ENCODE results near the gene ENPEP. TPM values are rescaled to one million over a fixed set of nuclear protein-coding genes. Genes with fewer than 3 reads are reported as not detected.

ENPEP gene
- total and polyA plus RNA-seq, 2 donors (not counting 1 experiment from before 2014, with no cell fraction given) = not detected

GRCh38 chr4:110467400-110467799, 8.6 kb upstream of the ENPEP start:
- WGBS (ENCODE audit: insufficient coverage) = no CpG with 5 or more reads among the region's 5 CpGs
- H3K9me3 ChIP-seq (ENCODE audit: control extremely low read depth in 1 of 3, control insufficient read depth in 2 of 3, insufficient read depth in 1 of 3, low read length in 2 of 3) = peaks cover 0 to under 1% (median 0%) of the 10 kb centered on the region in 3 donors

More at GRCh38 chr4:110467400-110467799, 8.6 kb upstream of the ENPEP start:
- Mint-ChIP-seq H3K27me3 (no peaks in the 10 kb centered on the region), H3K4me3 (no peak overlapping the region), H3K27ac (no peak overlapping the region), H3K9me3 (ENCODE audit: insufficient read depth) (no peaks in the 10 kb centered on the region), H3K4me1 (no peaks in the 10 kb centered on the region)
- Histone ChIP-seq H3K79me2 (ENCODE audit: control insufficient read depth, insufficient read depth, low read length) (no peaks in the 10 kb centered on the region), H2AFZ (ENCODE audit: insufficient read depth, low read depth, low read length, poor library complexity, severe bottlenecking) (no peak overlapping the region), H4K20me1 (ENCODE audit: control insufficient read depth, insufficient read depth, low read length, poor library complexity, severe bottlenecking) (no peaks in the 10 kb centered on the region), H3K9ac (ENCODE audit: low read length) (no peak overlapping the region), H3K36me3 (replicated peaks in 1 of 2; ENCODE audit: control extremely low read depth in 1 of 2, control insufficient read depth in 1 of 2, extremely low read depth in 1 of 2, insufficient read depth in 2 of 2, low read length in 1 of 2) (no peaks in the 10 kb centered on the region), H3K4me1 (ENCODE audit: control insufficient read depth in 2 of 2, insufficient read depth in 2 of 2, low read length in 2 of 2) (no peaks in the 10 kb centered on the region), H3K4me3 (ENCODE audit: control extremely low read depth in 1 of 5, extremely low read depth in 1 of 5, insufficient read depth in 1 of 5, low read depth in 2 of 5, low read length in 4 of 5) (no peak overlapping the region), H3K27ac (ENCODE audit: low read length in 2 of 2) (no peak overlapping the region), H3K4me2 (replicated peaks; ENCODE audit: low read depth, low read length, poor library complexity, severe bottlenecking) (no peak overlapping the region), H3K27me3 (replicated peaks in 1 of 4; ENCODE audit: control extremely low read depth in 1 of 4, control insufficient read depth in 3 of 4, insufficient read depth in 4 of 4, low read length in 3 of 4) (peaks cover 0 to 4% (median 0%) of the 10 kb centered on the region in 4 experiments)
- intact Hi-C loops (cut with micrococcal nuclease) = no loop called here
- ChIA-PET POLR2A (no interaction called here), CTCF (no interaction called here)
- TF ChIP-seq CTCF (IDR thresholded peaks at IDR 0.05) (no peak), EZH2 (IDR thresholded peaks at IDR 0.05; ENCODE audit: borderline replicate concordance, insufficient read depth, low read depth, low read length, poor library complexity, severe bottlenecking) (no peak)
- ATAC-seq (ENCODE audit: low read depth) = no peak
- no peak for DNase-seq

All from B cell (primary cell).